NCI-H1694 (cell line): ENCODE results near the gene CCBE1.
"Not testable (repeated sequence)": the region's sequence is repeated elsewhere in the genome, so short reads cannot be mapped to it uniquely, and the experiment has no call there.

Source experiments
- DNase-seq: peaks from one replicate; lab custom pipeline; 2025; lab: John Stamatoyannopoulos, UW

CCBE1 gene

GRCh38 chr18:59656373-59656887 is 40.8 kb downstream of the CCBE1 start:
- no peak for DNase-seq

DNA sequence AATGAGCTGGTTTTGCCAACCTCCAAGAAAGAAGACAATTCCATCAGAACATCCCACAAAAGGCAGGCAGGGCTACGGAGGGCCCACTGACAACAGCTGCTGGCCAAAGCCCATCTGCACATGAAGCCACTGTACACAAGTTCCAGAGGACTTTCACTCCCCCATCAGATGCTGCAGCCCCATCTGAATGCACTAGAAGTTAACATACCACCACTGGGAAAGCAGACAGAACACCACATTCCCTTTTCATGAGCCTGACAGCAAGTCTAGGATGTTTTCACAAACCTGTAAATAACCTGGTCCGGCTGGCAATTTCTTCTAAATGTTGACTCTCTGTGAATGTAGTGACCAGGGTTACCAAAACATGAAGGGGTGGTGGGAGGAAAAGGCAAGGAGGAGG is 41.5 kb downstream of the CCBE1 start:
- DNase-seq, result no peak

DNA sequence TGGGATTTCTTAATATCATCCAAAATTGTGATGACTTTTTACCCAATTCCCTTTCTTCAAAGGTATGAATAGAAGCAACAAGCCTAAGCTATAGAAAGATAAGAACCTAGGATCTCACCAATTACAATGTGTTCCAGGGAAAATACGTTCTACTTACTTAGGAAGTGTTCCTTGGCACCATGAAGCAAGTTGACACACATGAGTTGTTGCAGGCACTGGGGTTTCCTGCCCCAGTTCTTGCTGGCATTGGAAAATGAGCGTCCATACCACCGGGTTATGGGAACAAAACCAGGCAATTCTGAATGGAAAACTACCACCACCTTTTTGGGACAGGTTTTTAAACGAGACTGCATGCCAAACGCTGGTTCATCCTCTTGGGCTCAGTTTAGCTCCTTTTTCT is 46.2 kb downstream of the CCBE1 start:
- DNase-seq, result no peak

GRCh38 chr18:59650266-59650820 is 46.9 kb downstream of the CCBE1 start:
- no peak for DNase-seq

DNA sequence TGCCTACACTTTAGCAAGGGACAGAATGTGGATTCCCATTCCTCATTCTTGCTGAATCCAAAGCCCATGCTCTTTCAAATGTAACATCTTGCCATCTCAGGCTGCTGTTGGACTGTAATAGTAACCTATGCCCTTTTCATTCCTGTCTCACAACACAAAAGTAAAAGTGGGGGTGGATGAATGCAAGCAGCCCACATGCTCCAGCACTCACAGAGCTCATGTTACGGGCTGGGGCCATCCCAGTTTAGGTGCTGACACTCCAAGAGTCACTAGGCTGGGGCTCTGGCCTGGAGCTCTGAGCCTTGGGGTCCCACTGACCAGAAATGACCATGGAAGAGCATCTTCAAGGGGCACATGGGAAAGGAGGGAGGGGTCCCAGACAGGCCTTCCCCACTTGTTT is 47.6 kb downstream of the CCBE1 start:
- no peak for DNase-seq

- not testable (repeated sequence) for DNase-seq
These were observed 48.8 kb downstream of the CCBE1 start for GRCh38 chr18:59648469-59648868.

DNA sequence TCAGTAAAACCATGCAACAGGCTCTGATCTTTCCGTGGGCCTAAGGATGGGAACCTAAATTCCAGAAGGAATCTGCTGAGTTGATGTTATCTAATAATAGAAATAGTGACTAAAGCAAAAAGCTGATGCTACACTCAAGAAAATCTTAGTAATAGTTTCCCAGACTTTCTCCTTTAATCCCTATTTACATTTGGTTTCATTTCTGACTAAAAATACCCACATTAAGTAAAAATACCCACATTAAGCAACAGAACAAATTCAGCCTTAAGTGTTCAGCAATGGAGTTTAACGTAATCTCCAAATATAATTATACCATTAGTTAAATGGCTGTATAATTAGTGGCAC is 50.3 kb downstream of the CCBE1 start:
- no peak for DNase-seq

GRCh38 chr18:59646228-59646962 is 50.8 kb downstream of the CCBE1 start:
- DNase-seq, result no peak

DNA sequence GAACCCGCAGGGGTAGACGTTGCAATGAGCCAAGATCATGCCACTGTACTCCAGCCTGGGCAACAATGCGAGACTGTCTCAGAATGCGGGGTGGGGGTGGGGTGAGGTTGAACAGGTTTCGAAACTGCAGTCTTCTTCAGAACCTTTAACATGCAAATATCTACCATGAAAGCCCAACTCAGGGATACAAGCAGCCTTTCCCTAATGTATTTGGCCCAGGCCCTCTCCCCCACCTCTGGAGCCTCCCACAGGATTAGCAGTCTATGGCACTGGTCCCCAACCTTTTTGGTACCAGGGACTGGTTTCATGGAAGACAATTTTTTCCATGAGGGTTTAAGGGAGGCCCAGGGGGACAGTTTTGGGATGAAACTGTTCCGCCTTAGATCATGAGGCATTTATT is 53.5 kb downstream of the CCBE1 start:
- no peak for DNase-seq

GRCh38 chr18:59640721-59641120 is 56.5 kb downstream of the CCBE1 start:
- DNase-seq, result no peak

GRCh38 chr18:59639821-59640220 is 57.4 kb downstream of the CCBE1 start:
- no peak for DNase-seq

DNA sequence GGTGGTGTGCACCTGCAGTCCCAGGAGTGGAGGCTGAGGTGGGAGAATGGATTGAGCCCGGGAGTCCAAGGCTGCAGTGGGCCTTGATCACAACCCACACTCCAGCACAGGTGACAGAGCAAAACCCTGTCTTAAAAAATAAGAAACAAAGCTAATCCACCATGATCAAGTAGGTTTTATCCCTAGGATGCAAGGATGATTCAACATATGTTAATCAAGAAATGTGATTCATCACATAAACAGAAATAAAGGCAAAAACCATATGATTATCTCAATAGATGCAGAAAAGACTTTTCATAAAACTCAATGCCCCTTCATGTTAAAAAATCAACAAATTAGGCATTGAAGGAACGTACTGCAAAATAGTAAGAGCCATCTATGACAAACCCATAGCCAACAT is 58.1 kb downstream of the CCBE1 start:
- no peak for DNase-seq

DNA sequence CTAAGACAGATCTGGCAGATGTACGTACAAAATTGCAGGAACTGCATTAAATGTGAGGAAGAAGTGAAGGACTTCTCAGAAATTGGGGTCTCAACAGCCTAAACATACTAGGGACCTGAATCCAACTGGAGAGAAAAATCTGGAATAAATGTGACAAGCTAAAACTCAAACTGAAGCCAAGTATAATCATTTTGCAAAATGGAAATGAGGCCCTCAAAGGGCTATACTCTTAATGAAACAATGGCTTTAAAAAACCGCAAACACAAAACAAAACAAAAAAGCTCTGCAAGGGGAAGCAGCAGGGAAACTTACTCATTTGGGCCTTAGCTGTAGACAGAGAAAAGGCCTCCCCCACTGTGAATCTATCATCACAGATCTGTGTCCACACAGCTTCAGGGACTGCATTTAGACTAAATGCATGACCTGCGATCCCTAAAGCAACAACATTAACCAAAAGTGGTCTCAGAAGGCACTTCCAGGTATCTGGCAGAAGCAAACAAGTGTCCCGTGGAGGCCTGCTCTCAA is 63.2 kb downstream of the CCBE1 start:
- no peak for DNase-seq

GRCh38 chr18:59633317-59633716 is 63.9 kb downstream of the CCBE1 start:
- no peak for DNase-seq

- no peak for DNase-seq
These were observed 65.5 kb downstream of the CCBE1 start for GRCh38 chr18:59631583-59632181.

- DNase-seq, result no peak
These were observed 67.3 kb downstream of the CCBE1 start for GRCh38 chr18:59629894-59630293.

- DNase-seq, result no peak
These were observed 68.2 kb downstream of the CCBE1 start for GRCh38 chr18:59628995-59629394.

DNA sequence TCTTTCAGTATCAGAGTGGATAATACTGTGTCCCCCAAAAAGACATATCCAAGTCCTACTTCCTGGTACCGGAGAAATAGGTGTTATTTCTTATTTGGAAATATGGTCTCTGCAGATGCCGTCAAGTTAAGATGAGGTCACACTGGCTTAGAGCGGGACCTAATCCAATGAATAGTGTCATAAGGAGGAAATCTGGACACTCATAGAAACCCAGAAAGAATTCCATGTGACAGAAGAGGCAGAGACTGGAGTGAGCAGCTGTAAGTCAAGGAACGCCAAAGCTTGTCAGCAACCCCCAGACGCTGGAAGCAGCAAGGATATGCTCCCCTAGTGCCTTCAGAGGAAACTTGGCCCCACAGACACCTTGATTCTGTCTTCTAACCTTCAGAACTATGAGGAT is 69.8 kb downstream of the CCBE1 start:
- no peak for DNase-seq

- DNase-seq, result no peak
These were observed 72.9 kb downstream of the CCBE1 start for GRCh38 chr18:59624369-59624765.

DNA sequence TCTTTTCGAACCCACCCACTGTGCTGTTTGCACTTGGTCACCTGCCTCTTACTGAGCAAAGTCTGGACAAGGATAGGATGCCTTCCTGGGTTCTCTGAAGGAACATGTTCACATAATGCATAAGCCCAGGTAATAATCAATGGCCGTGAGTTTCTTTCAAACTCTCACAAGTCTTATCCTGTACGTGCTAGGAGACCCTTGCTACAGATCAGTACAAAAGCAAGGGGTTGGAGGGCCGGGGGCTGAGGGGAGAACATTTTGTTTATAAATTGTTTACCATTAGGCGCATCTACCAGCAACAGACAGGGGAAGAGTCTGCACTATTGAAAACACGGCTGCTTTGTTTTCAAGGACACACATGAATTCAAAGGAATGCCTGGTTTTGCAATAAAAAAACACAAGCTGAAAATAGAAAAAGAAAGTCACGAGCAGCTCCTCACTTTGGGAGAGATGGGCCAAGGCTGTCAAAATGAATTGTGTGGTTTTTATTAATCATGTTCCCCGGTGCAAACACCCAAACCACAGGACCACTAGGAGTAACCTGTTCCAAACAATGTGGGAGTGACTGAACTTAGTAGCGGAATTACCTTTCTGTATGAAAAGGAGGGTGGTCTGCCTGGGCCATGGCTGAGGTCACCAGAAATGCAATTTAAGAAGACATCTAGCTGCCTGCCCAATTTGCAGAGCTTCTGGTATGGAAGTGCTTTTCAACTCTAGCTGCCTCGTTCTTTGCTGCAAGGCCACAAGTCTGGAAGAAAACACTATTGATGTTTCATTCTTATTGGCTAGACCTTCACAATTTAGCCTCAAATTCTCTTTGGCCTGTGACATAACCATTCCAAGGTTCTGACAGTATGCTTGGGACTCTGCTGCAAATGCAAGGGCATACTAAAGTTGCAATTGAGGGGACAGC is 73.5 kb downstream of the CCBE1 start:
- no peak for DNase-seq

- no peak for DNase-seq
These were observed 76.2 kb downstream of the CCBE1 start for GRCh38 chr18:59621027-59621426.

GRCh38 chr18:59620381-59620780 is 76.8 kb downstream of the CCBE1 start:
- DNase-seq, result no peak
